Endothelial cell of umbilical vein (primary cell): Measurements from ENCODE around the gene HHLA2. TPM values are rescaled to one million over a fixed set of nuclear protein-coding genes. Genes with fewer than 3 reads are reported as not detected.

Experiments used
- BruUV-seq: library from RNA; stranded (reverse); fragments of 400-500 nt; replicated peaks from 2 replicates; lab custom pipeline; 2021; lab: Mats Ljungman, UMichigan
- CTCF ChIA-PET: fragments of 300-600, 350-600 bp; sonication (Branson Sonifier 250); formaldehyde crosslinking; loops from one replicate; lab custom pipeline; 2021; ENCODE audit warnings: antibody characterized with exemption, inconsistent platforms; lab: Charles Lee
- POLR2A ChIA-PET: fragments of 300-600, 350-600 bp; sonication (Branson Sonifier 250); formaldehyde crosslinking; loops from one replicate; lab custom pipeline; 2021; ENCODE audit warnings: antibody characterized with exemption, inconsistent platforms; lab: Charles Lee
- DNase-seq: peaks from one replicate; pipeline ENCODE4 v3.0.0-alpha.2; 2011; ENCODE audit warnings: low read depth, low spot score
- FAIRE-seq: peaks from 2 replicates; lab custom pipeline; 2011; peaks lifted over from hg19 to GRCh38; lab: Jason Lieb, UNC
- H2AFZ ChIP-seq: 2 replicates; pipeline ENCODE4 v1.6.0; 2012; ENCODE audit warnings: low read depth, low read length, control low read depth, inconsistent platforms
- H3K27ac ChIP-seq: 2 replicates; pipeline ENCODE4 v1.5.1; 2011; ENCODE audit warnings: low read depth, mild to moderate bottlenecking, control low read depth, low read length, moderate library complexity; ENCODE audit not compliant: insufficient read depth
- H3K27me3 ChIP-seq, 2 experiments: 2 replicates each; pipeline versions ENCODE4 v1.6.0 to v1.6.1; 2011; ENCODE audit warnings: low read length in 2 of 2, mixed read lengths in 1 of 2; ENCODE audit not compliant: control insufficient read depth in 2 of 2, insufficient read depth in 2 of 2
- H3K36me3 ChIP-seq, 2 experiments: 2 replicates in 1 of 2; 3 replicates in 1 of 2; pipeline ENCODE4 v1.5.1; 2011; ENCODE audit warnings: low read length in 2 of 2, mild to moderate bottlenecking in 1 of 2, moderate library complexity in 1 of 2; ENCODE audit not compliant: control insufficient read depth in 2 of 2, insufficient read depth in 2 of 2; ENCODE audit errors: extremely low read depth in 1 of 2
- H3K4me1 ChIP-seq: 3 replicates; pipeline ENCODE4 v1.5.1; 2011; ENCODE audit warnings: mild to moderate bottlenecking, low read length; ENCODE audit not compliant: control insufficient read depth, insufficient read depth; ENCODE audit errors: extremely low read depth
- H3K4me2 ChIP-seq: 2 replicates; pipeline ENCODE4 v1.6.1; 2011; ENCODE audit warnings: low read length, control low read depth, mixed read lengths; ENCODE audit not compliant: insufficient read depth
- H3K4me3 ChIP-seq, 3 experiments: fragments of 200-600 bp in 1 of 3; sonication (generic), shearing (Covaris generic) in 1 of 3; replicated peaks in 1 of 3; 2 replicates each; pipeline ENCODE4 v1.5.1; 2011 to 2016; ENCODE audit warnings: control low read depth in 3 of 3, low read length in 3 of 3, mild to moderate bottlenecking in 2 of 3, inconsistent platforms in 1 of 3, low read depth in 1 of 3, moderate library complexity in 1 of 3; ENCODE audit not compliant: insufficient read depth in 1 of 3
- H3K79me2 ChIP-seq: 2 replicates; pipeline ENCODE4 v1.6.0; 2012; ENCODE audit warnings: low read length, inconsistent platforms; ENCODE audit not compliant: control insufficient read depth, insufficient read depth
- H3K9ac ChIP-seq: replicated peaks from 2 replicates; pipeline ENCODE3; 2011; ENCODE audit warnings: low read length, control low read depth; ENCODE audit not compliant: insufficient read depth; ENCODE audit errors: extremely low read depth
- H3K9me1 ChIP-seq: replicated peaks from 3 replicates; pipeline ENCODE4 v1.6.0; 2011; ENCODE audit warnings: mild to moderate bottlenecking, low read length; ENCODE audit not compliant: control insufficient read depth, insufficient read depth; ENCODE audit errors: extremely low read depth
- H3K9me3 ChIP-seq: replicated peaks from 2 replicates; pipeline ENCODE4 v1.5.1; 2012; ENCODE audit warnings: low read length, inconsistent platforms; ENCODE audit not compliant: control insufficient read depth, insufficient read depth
- H4K20me1 ChIP-seq: replicated peaks from 2 replicates; pipeline ENCODE3; 2011; ENCODE audit warnings: mild to moderate bottlenecking, low read length; ENCODE audit not compliant: control insufficient read depth, insufficient read depth; ENCODE audit errors: extremely low read depth
- CTCF ChIP-seq, 2 donors: IDR thresholded peaks; 1 replicate in 1 of 2; 2 replicates in 1 of 2; pipeline ENCODE4 v1.5.1; 2011; ENCODE audit warnings: low read length in 2 of 2, mild to moderate bottlenecking in 2 of 2, moderate library complexity in 2 of 2, control low read depth in 1 of 2, inconsistent platforms in 1 of 2, low read depth in 1 of 2; ENCODE audit not compliant: insufficient read depth in 1 of 2; ENCODE audit errors: extremely low read depth in 1 of 2
- EZH2 ChIP-seq: IDR thresholded peaks from 2 replicates; pipeline ENCODE4 v1.6.1; 2012; ENCODE audit warnings: borderline replicate concordance, low read depth, mild to moderate bottlenecking, moderate library complexity, low read length, inconsistent platforms; ENCODE audit not compliant: severe bottlenecking
- FOS ChIP-seq: IDR thresholded peaks from 2 replicates; pipeline ENCODE4 v1.6.1; 2011; ENCODE audit warnings: mild to moderate bottlenecking, low read length, moderate library complexity, borderline replicate concordance; ENCODE audit not compliant: insufficient read depth
- GATA2 ChIP-seq: IDR thresholded peaks from 2 replicates; pipeline ENCODE4 v1.7.0; 2011; ENCODE audit warnings: low read depth, mild to moderate bottlenecking, moderate library complexity, mixed read lengths, low read length; ENCODE audit not compliant: insufficient read length, insufficient read depth
- JUN ChIP-seq: IDR thresholded peaks from 2 replicates; pipeline ENCODE4 v1.6.1; 2011; ENCODE audit warnings: borderline replicate concordance, low read depth; ENCODE audit not compliant: insufficient read length, insufficient read depth
- MAX ChIP-seq: IDR thresholded peaks from 2 replicates; pipeline ENCODE4 v1.6.1; 2011; ENCODE audit not compliant: insufficient read depth, insufficient read length
- MYC ChIP-seq: IDR thresholded peaks from one replicate; pipeline ENCODE4 v1.6.1; 2011; ENCODE audit warnings: mild to moderate bottlenecking, low read depth, low read length
- POLR2A ChIP-seq: IDR thresholded peaks from 2 replicates; pipeline ENCODE4 v1.6.1; 2012; ENCODE audit warnings: low read depth, mild to moderate bottlenecking, control low read depth, low read length
- POLR2AphosphoS5 ChIP-seq: IDR thresholded peaks from 2 replicates; pipeline ENCODE4 v1.6.1; 2012; ENCODE audit warnings: low read depth, mild to moderate bottlenecking, control low read depth, low read length, moderate library complexity; ENCODE audit not compliant: insufficient read depth
- dilution Hi-C: fragments of 300-500 bp; cut with MboI; formaldehyde crosslinking; loops from one replicate; pipeline ENCODE4 v1.15.0; 2019; ENCODE audit warnings: low sequenced_read_pairs; ENCODE audit not compliant: extremely low pct_ligation_motif_present
- intact Hi-C: fragments of 100-400 bp; cut with micrococcal nuclease; formaldehyde crosslinking; loops from one replicate; pipeline ENCODE4 v1.10.0; 2022
- polyA plus RNA-seq, 4 experiments: library from polyadenylated mRNA; depleted of rRNA in 3 of 4; stranded (reverse) in 3 of 4; unstranded in 1 of 4; fragments of >200 nt; gene quantifications; 2 replicates each; pipeline versions ENCODE4 v1.2.1 to v1.2.3, GENCODE V29; 2011 to 2012; ENCODE audit warnings: missing spikeins in 1 of 4
- total RNA-seq: library from RNA; stranded (reverse); gene quantifications from 2 replicates; pipeline ENCODE4 v1.2.3, GENCODE V29; 2021

The HHLA2 gene
- total and polyA plus RNA-seq, 2 donors (not counting 3 experiments of a cell fraction or from before 2014, with no cell fraction given) = not detected

GRCh38 chr3:108396336-108396735 is 100.0 kb downstream of the HHLA2 start:
- H3K9ac ChIP-seq = no peak overlapping the region
- no peaks in the 10 kb centered on the region for H3K79me2 ChIP-seq
- FAIRE-seq = no peak
- no peak for TF ChIP-seq MAX
- no peak for TF ChIP-seq POLR2AphosphoS5
- no peak for TF ChIP-seq JUN
- TF ChIP-seq FOS = no peak
- TF ChIP-seq CTCF (IDR thresholded peaks at IDR 0.05; ENCODE audit: extremely low read depth in 1 of 2, insufficient read depth in 1 of 2, low read depth in 1 of 2, low read length in 2 of 2) = no peak
- TF ChIP-seq MYC = no peak
- no peak for TF ChIP-seq GATA2
- no peak for TF ChIP-seq EZH2
- no peak for TF ChIP-seq POLR2A
- H3K36me3 ChIP-seq = no peaks in the 10 kb centered on the region
- CTCF ChIA-PET = interaction anchor here (1.0 kb wide), 1 partner anchor 9 kb away, joined by 3 read pairs; no protein-coding TSS in a partner anchor
- POLR2A ChIA-PET = no interaction called here
- no peak overlapping the region for H3K4me3 ChIP-seq
- H3K27ac ChIP-seq = no peak overlapping the region
- no peaks in the 10 kb centered on the region for H3K9me3 ChIP-seq
- intact Hi-C loops = no loop called here
- no TSS peak for BruUV-seq
- dilution Hi-C loops = no loop called here
- no peak overlapping the region for H3K4me2 ChIP-seq
- H3K9me1 ChIP-seq = no peaks in the 10 kb centered on the region
- no peak overlapping the region for H2AFZ ChIP-seq
- H3K27me3 ChIP-seq = peaks cover 0 to 8% of the 10 kb centered on the region in 2 experiments
- H4K20me1 ChIP-seq = no peaks in the 10 kb centered on the region
- DNase-seq = no peak
- no peaks in the 10 kb centered on the region for H3K4me1 ChIP-seq
